Stimulated activated CD4-positive, alpha-beta T cell treated with anti-CD3 and anti-CD28 coated beads, Interleukin-4, amount 100 ng/mL, for 24 hours (primary cell): Measurements from ENCODE around the gene CAMK2A.

Source experiments
- DNase-seq: peaks from one replicate; pipeline ENCODE4 v3.0.0-alpha.2; 2020

CAMK2A gene

DNA sequence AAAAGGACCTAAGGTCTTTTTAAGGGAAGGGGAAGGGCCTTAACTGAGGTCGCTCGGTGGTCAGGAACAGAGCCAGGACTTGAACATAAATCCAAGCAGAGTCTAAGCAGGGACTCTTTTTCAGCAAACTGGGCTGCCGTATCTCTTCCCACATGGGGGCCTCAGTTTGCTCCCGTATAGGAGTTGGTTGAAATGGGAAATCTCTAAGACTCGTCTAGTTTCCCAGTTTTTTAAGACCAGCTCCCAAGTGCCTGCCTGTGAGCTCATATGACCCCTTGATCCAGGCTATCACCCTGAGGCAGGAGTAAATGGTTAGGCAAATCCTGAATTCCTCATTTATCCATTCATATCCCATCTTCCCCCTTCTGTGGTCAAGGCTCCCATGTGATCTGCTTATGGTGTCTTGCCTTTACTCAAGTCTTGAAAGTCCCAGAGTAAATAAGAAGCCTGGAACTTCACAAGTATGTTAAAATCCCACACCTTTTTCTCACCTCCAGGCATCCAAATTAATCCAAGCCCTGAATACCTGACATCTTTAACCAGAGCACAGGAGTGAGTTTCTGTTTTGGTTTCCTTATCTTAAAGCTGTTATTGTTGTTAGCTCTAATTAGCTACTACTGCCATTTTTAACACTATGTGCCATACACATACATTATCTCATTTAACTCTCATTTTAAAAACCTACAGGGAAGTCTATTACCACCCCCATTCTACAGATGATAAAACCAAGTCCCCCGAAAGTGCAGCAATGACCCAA lies 10.2 kb upstream of the CAMK2A start:
- no peak for DNase-seq

DNA sequence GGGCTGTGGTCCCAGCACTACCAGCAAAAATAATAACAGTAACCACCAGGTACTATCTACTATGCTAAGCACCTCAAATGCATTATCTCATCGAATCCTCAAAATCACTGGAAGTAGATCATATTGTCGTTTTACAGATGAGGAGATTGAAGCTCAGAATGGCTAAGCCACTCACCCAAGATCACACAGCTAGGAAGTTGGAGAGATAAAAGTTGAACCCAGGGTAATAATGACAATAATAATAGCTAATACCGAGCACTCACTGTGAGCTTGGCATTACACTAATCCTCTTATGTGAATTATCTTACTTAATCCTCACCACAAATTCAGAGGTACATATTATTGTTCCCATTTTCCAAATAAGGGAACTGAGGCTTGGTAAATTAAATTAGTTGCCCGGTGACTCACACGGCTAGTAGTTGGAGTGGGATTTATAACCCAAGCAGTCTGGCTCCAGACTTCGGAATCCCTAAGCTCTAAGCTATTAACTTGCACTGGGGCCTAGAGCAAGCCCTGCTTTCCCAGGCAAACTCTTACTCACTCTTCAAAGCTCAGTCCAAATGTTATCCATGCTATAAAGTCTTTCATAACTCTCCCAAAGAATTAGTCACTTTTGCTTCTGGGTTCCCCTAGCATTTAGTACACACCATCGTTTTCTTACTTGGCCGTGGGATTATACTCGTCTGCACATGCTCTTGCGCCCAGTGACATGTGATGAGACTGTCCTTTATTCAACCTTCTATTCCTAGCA lies 9.3 kb upstream of the CAMK2A start:
- no peak for DNase-seq

DNA sequence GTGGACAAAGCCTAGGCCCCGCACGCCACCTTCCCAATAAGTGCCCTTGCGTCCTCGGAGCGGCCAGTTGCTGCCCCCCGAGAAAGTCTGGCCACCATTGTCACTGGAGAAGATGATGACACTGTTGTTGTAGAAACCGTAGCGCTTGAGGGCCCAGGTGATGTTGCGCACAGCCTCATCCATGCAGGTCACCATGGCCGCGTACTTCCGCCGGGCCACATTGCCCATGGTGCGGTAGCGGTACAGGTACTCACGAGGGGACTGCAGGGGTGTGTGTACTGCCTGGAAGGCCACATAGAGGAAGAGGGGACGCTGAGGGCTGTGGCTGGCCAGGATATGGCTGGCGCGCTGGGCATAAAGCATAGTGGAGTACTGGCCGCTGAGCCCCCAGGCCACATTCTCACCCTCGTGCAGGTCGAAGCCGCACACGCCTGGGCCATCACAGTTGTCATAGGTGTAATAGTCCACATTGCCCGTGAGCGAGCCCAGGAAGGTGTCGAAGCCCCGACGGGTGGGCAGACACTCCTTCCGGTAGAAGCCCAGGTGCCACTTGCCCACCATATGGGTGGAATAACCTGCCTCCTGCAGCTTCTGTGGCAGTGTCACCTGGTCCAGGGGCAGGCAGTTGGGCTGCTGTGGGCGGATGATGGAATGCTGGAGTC lies 8.5 kb upstream of the CAMK2A start:
- DNase-seq, result no peak

DNA sequence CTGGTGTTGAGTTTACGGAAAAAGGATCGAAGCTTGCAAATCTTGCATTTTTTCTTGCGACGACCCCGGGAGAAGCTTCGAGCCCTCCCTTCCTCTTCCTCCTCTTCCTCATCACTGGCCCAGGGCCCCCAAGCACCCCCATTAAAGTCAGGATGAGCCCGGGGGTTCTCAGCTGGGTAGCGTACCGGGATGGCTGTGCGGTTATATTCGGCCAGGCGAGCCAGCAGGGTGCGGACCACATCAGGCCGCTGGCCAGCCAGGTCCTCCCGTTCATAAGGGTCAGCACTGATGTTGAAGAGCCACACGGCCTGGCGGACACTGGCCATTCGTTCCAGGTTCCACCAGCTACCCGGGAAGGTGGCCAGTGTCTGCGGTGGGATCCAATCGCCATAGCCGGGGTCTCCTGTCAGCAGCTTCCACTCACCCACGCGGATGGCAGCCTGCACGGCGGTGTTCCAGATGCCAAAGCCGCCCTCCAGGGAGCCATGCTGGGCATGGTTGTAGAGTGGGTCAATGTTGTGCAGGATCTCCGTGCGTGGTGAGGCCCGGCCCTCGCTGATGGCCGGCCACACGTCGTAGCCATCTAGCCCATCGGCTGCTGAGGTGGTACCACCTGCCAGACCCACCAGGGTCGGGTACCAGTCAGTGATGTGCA lies 7.8 kb upstream of the CAMK2A start:
- no peak for DNase-seq

DNA sequence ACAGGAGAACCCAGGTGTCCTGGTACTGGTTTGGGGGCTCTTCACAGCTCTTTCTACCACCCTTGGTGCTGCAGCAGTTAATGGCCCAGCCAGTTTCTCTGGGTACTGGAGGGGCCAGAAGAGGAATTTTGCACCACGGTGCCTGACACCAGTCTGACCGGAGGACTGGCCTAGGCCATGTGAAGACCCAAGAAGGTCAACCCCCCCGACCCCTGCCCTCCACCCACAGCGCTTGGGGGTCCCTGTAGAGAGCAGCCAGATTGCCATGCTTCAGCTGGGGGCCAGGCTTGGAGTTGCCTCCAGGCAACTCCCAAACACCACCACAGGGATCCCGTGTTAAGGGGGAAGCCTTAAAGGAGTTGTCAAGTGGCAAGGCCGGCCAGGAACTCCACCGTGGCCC lies 6.9 kb upstream of the CAMK2A start:
- DNase-seq, result no peak

DNA sequence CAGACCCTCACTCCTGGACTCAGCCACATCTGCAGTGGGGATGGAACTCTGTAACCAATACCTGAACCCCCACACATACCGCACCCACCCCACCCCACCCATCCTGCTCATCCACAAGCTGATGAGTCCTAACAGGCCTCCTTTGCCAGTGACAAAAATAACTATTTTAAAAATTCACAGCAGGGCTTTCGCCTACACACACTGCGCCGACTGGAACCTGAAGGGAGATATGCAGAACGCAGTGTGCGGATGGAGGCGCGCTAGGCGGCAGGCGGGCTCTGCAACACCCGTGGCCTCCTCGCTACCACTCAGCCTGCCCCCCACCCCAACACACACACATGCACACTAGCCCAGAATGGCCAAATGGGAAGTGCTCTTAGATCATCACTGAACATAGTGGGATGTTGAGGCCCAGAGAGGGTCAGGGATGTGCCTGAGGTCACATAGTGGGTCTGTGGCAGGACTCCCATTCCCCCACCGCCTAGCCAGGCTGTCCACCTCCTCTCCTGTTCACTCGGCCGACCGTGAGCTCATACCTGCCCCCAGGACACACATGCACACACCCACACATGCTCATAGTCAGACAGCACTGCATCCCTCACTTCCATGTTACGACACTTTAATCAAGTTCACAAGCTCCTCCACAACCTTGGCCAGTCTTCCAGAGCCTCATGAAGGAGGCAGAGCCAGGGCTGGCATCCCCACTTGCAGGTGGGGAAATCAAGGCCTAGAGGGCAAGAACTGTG lies 6.3 kb upstream of the CAMK2A start:
- DNase-seq, result no peak

DNA sequence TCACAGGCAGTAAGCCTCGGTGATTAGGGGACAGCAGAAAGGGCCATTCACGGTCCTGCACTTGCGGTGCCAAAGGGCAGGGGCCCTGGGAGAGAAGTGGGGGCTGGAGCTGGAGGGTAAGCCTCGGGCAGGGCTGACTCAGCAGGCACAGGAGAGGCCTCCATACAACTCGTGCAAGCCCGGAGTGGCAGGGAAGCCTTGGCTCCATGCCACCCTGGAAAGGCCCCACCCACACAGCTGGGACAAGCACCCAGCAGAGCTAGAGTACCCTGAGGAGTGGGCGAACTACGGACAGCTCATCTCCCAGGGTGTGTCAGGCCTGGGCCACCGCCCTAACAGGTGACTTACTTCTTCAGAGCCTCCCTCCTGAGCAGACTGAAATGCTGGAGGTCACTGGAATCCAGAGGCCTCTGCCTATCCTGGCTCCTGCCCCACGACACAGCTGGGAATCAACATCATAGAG lies 5.6 kb upstream of the CAMK2A start:
- no peak for DNase-seq

DNA sequence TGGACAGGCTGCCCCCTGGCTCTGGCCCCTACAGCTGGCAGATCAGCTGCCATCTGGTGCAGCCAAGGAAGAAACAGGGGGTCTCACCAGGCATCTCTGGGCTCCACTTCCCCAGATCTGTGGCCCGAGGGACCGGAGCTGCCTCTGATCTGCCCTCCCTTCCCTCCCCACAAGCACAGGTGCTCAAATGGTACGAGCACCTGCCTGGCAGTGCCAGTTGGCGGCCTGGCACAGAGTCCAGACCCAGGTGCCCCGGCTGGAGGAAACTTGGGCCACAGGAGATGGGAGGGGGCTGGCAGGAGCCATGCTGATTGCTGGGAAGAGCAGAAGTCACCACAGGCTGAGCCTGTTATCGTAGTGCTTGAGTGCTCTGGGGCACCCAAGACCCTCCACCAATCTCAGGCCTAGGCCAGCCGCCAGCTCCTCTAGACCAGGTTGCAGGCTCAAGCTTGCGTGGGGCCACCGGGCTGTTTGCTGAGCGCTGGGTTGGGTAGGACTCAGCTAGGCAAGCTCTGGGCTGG lies 5.0 kb upstream of the CAMK2A start:
- DNase-seq, result no peak

DNA sequence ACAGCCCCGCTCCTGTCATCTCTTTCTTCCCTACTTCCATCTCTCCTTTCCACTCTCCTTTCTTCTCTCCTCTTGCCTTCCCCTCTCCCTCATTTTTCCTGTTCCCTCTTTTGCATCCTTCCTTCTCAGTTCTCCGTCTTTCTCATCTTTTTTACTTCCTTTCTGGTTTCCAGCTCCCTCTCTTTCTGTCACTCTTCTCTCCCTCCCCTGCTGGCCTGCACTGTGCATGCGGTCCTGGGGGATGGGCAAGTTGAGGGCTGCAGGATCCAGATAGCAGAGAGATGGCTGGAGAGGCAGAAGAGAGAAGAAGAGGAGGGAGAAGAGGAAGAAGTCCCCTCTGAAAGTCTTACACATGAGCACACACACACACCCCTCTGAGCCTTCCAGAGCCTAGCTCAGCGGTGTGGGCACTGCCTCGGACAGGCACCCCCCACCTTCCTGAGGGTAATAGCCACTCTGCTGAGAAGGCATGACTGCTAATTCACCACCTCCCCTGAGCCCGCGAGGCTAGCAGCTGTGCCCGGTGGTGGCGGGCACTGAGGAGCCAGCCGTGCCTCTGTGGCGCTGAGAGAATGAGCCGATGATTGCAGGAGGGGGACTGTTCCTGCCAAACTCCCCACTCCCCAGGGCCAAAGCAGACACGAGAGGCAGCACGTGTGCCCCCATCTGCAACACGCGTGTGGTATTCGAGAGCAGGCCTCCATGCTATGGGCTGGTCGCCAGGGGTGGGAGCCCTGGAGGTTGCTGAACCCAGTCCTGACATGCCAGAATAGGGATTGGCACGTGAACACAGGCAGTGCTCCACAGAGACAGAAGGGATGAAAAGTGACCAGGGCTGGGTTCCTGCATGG lies 3.7 kb upstream of the CAMK2A start:
- DNase-seq, result no peak

DNA sequence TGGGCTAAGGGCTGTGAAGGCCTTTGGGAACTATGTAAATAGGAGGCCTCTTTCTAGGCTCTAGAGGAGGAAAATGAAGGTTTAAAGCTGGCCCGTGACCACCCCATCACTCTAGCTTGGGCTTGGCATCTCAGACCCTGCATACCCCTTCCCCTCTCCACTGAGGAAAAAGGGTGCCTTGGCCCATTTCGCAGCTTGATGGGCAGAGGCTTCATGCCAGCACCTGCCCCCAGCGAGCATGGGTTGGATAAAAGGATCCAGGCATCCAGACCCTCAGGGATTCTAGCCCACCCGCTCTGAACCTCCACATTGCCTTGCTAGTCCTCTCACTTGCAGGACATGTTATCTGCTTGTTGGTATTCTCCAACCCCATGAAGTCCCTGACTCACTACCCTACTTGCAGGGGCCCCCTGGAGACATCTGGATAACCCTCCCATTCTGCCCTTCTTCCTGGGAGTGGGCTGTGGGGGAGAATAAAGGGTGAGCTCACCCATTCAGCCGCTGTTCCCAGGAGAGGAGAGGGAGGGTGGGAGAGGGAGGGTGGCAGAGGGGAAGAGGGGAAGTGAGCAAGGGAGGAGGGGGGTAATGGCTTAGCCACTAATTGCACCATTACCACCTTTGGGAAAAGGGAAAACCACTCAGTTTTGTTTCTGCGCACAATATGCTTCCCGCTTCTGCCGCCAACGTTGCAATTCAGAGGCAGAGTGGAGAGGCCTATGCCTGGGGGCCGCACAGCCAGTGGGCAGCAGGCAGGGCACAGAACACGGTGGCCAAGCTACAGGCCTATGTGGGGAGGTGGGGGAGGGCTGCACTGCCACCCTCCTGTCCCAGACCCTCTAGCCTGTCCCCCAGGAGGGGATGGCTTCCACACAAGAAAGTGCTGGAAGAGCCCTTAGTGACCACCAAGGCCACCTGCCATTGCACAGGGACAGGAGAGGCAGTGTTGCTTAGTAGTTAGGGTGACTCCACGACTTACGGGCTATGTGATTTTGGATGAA lies 2.1 kb upstream of the CAMK2A start:
- DNase-seq, result no peak

DNA sequence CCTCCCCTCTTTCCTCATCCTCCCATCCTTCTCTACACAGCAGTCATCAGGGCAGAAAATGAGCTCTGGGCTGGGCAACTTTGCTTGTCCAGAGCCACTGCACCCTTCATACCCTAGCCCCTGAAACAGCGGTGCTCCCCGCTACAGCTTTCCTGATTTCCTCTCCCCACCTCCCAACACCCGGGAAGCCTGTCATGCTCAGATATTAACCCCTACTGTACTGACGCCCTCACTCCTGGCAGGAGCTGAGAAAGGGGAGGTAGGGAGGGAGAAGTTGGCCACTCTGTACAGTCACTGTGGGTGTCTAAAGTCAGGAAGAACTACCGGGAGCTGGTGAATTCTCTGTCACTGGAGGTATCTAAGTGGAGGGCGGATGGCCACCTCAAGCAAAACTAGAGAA lies 782 bp downstream of the CAMK2A start:
- no peak for DNase-seq

DNA sequence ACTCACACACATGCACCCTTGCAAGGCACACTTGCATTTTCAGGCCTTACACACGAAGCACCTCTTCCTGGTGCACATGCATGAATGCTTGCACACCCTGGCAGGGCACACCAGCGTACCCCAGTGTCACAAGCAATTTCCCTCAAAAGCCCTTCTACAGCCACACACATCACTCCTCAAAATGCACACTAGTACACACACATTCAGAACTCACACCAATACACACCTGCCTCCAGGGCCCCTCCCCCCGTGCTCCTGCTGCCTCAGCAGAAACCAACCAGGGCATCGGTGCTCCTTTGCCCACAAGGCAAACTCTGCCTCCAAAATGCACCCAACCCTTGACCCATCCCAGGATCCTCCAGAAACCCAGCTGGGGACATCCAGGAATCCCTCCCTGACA lies 1.2 kb downstream of the CAMK2A start:
- no peak for DNase-seq

DNA sequence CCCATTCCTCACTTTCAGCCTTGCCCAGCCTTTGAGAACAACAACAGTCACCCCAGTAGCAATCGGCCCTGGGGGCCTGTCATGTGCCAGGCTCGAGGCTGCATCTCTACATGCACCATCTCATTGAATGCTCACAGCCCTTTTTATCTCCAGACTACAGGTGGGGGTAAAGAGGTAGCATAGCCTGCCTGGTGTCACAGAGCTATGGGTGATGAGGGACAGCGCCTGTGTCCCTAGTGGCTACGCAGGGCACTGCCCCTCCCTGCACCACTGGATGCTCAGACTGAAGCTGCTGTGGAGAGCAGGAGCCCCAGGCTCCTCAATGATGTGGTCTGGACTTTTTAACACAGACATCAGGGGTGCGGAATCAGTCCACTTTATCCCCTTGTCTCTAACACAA lies 2.8 kb downstream of the CAMK2A start:
- no peak for DNase-seq

DNA sequence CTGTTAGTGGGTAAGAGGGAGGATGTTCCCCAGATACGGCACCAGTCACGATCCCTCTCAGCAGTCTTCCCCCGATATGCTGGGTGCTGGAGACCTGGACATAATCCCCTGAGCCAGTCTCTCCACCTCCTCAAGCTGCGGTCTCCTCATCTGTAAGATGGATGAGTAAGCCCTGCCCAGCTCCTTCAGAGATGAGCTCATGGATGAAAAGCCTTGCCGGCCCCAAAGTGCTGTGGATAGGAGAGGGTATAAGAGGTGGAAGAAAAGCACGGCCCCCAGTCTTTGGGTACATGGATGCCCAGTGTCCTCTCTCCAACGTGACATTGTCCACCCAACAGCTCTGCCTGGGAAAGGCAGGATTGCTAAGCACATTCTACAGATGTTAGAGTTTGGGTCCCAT lies 4.5 kb downstream of the CAMK2A start:
- DNase-seq, result no peak

DNA sequence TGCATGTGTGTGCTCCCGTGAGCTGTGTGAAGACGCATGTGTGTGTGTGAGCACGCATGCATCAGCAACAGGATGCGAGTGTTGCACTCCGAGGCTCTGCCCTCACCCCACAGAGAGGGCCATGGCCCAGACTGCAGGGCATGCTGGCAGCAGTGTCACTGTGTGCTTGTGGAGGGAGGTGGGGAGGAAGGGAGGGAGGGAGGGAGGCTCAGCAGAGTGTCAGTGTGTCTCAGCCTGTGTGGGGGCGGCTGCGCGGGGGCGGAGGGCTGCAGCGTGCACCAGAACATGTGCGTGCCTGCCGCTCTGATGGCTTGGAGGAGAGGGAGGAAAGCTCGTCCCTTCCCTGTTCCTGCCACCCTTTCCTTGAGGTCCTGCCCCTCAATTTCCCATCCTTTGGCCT lies 5.3 kb downstream of the CAMK2A start:
- DNase-seq, result no peak

DNA sequence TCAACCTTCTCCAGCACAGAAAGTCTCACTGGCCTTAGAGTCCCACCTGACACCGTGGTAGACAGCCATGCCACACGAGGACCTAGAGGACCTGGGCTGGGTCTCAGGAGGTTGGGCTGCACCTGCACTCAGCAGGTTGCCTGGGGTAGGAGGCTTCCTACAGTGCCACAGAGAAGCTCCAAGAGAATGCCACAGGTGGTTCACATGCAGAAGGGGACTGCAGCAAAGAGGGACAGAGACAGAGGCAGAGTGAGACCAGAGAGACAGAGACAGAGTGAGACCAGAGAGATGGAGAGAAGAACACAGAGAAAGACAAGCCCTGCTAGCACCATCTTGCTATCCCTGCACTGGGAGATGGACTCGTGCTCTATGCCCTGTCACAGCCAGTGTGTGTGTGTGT lies 5.7 kb downstream of the CAMK2A start:
- no peak for DNase-seq

DNA sequence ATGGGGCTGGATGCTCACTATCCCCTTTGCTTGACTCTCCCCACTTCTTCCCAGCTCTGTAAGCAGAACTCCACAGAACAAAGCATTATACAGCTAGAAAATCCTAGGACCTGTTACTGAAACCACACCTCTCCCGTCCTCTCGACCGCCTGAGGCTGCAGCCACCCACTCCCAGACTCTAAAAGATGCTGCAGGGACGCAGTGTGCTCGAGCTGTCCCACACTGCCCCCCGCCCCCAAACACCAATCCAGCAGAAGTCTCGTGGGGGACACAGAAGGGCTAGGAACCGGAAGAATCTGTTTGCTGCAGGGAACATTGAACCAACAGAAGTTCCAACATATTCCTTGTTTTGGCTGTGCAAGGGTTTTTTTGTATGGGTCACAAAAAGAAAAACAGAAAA lies 7.6 kb downstream of the CAMK2A start:
- no peak for DNase-seq

DNA sequence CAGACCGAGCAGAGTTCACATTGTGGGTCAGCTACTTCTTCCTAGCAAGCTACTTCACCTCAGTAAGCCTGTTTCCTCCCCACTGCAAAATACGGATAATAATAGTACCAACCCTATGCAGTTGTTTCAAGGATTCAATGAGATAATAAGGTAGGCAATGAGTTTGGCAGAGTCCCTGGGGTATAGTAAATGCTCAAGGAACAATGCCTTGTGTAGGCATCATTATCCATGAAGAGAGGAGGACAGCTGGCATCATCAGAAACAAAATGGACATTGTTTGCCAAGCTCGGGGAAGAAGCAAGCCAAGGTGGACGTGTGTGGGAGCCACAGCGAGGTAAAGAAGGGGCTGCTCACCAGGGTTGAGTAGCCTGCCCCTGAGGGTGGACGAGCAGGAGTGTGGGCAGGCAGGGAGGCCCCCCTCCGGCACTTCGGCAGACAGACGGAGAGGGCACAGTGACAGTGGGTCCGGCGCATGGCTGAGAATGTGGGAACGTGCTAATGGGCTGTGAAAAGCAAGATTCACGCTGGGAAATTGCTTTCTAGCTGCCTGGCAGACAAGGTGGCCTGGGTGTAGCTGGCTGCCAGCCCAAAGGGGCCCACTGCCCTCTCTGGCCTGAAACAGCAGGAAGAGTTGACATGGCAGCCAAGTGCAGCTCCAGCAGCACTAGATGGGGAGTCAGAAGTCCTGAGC lies 10.1 kb downstream of the CAMK2A start:
- no peak for DNase-seq

DNA sequence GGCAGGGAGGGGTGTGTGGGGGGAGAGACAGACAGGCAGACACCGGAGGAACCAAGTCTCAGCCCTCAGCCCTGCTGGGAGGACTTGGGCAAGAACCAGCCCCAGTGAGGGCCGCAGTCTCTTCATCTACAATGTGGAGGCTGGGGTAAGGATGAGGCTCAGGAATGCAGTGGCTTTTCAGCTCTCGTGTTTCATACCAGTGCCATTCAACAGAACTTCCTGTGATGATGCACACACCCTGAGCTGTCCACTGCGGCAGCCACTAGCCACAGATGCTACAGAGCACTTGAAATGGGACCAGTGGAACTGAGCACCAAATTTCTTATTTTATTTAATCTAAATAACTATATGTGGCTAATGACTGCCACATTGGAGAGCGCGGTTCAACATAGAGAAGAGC lies 10.7 kb downstream of the CAMK2A start:
- no peak for DNase-seq
